DMS 273 (cell line): Measurements from ENCODE around the gene KEAP1.

ENCODE experiments used
- DNase-seq: peaks from one replicate; lab custom pipeline; 2025; ENCODE audit not compliant: unreplicated experiment; lab: John Stamatoyannopoulos, UW

Gene KEAP1

DNA sequence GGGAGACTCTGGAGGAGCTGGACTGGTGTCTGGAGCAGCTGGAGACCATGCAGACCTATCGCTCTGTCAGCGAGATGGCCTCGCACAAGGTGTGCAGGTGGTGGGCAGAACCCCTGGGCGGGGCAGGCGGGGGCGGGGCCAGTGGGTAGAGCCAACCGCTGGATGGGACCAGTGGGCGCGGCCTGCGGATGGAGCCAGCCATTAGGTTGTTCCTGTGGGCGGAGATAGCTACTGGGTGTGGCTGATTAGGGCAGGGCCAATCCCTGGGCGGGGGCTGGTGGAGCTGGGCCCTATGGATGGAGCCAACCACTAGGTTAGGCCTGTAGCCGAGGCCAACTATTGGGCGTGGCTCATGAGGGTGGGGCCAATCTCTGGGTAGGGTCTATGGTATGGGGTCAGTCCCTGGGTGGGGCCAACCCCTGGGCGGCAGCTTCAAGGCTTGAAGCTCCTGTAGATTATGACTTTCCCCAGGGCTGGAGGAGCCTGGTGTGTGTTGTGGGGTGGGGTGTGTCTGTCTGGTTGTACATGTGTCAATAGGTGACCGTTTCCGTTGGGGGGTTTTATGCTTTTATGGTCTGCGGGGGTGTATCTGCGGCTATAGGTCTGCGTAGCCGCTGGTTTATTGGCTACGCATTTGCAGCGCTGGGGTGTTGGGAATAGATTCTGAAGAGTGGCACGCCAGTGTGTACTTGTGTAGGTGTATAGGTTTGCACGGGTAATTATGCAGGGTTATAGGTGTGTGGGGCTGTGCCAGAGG is 52.1 kb downstream of the KEAP1 start:
- DNase-seq: peak; percentile 61

DNA sequence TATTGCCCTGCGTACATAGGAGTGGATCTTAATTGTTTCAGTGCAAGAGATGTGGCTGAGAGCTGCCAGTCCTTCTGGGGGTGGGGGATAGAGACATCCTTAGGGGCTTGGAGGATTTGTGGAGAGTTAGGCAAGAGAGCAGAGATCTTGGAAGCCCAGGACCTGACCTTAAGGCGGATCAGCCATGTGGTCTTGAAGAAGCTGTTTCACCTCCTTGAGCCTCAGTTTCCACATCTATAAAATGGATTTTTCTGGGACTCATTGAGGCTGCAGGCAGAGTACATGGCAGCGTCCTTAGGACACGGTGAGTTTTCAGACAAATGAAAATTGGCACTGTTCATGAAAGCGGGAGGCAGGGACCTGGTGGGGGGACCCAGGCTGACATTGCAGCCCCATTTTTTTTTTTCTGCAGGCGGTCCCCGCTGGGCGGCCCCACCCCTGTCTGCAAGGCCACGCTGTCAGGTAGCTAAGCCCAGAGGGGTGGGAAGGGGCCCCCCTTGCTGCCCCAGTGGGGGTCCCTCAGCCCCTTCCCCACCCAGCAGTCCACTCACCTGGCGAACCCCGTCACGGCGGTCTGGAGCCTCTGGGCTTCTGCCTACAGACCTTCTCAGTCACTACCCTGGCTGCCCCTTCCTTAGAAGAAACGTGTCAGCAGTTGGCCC is 52.8 kb downstream of the KEAP1 start:
- DNase-seq: no peak

GRCh38 chr19:10449037-10449436 is 54.1 kb downstream of the KEAP1 start:
- no peak for DNase-seq

DNA sequence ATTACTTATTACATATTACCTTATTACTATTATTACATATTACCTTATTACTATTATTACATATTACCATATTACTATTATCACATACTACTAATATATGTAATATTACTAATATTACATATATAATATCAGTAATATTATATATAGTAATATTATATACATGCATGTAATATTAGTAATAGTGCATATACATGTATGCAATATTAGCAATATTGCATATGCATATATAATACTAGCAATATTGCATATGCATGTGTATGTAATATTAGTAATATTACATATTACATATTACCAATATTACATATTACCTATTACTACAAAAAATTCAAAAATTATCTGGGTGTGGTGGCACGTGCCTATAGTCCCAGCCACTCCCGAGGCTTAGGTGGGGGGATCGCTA is 60.5 kb downstream of the KEAP1 start:
- DNase-seq: no peak

- no peak for DNase-seq
These were observed 63.6 kb downstream of the KEAP1 start for GRCh38 chr19:10439588-10439987.
